Measurements from ENCODE around the gene TRIM10.

GRCh38 chr6:30192076-30192475, 31.1 kb upstream of the TRIM10 start:
- TF ChIP-seq ZNF302 (tag by site-specific recombination; IDR thresholded peaks at IDR 0.05; ENCODE audit: low read depth): no peak
- no peak for TF ChIP-seq PRDM4 (tag by site-specific recombination; IDR thresholded peaks at IDR 0.05)
- TF ChIP-seq ZNF660 (tag by site-specific recombination; IDR thresholded peaks at IDR 0.05): no peak
- no peak for TF ChIP-seq CTCF (tag by site-specific recombination; IDR thresholded peaks at IDR 0.05)
- TF ChIP-seq ZBTB17 (tag by site-specific recombination; IDR thresholded peaks at IDR 0.05): no peak
- no peak for TF ChIP-seq PRDM1 (tag by site-specific recombination; IDR thresholded peaks at IDR 0.05)
- TF ChIP-seq SALL2 (tag by site-specific recombination; IDR thresholded peaks at IDR 0.05; ENCODE audit: borderline replicate concordance): no peak
